Measurements from ENCODE around the gene RALB.
"Not testable (repeated sequence)": the region's sequence is repeated elsewhere in the genome, so short reads cannot be mapped to it uniquely, and the experiment has no call there.

The RALB gene

DNA sequence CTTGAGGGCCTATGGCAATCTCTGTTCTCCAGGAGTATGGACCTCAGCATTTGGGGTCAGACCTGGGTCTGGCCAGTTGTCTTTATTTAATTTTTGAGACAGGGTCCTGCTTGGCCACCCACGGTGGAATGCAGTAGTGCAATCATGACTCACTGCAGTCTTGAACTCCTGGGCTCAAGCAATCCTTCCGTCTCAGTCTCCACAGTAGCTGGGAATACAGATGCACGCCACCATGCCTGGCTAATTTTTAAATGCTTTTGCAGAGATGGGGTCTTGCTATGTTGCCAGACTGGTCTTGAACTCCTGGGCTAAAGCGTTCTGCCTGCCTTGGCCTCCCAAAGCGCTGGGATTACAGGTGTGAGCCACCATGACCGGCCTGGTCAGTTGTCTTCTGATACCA lies 46.9 kb downstream of the RALB start:
- no peak for DNase-seq

DNA sequence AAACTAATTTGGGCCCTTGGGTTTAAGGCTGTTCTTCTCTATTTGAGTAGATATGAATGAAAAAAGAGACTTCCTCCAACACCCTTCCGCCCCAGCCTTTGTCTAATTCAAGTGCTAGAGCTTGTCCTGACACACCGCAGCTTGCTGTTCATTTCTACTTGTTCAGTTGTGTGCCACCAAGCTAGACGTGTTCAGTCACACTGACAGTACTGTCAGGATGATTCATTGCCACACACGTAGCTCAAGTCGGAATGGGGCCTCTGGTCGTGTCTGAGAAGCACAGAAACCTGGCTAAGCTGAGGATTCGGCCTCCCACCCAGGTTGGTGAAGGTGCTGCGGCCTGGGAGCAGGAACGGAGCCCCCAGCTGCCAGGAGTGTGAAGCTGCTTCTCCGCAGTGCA lies 47.7 kb downstream of the RALB start:
- no peak for DNase-seq

DNA sequence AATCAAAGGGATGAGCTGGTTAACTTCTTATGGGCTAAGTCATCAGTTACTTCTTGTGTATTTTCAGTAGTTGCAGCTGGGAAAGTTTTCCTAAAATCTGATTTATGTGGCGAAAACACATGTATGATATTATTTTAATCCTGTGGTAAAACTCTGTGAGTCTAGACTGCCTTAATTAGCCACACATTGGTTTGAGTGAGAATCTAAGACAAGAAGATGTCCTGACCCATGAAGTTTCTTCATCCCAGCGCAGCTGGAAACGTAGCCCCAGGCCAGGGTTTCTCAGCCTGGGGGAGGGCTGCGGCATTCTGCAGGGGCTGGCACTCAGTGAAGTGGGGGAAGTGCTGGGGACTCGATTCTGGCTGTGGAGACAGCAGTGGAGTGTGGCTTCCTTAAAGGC lies 48.6 kb downstream of the RALB start:
- DNase-seq = no peak

DNA sequence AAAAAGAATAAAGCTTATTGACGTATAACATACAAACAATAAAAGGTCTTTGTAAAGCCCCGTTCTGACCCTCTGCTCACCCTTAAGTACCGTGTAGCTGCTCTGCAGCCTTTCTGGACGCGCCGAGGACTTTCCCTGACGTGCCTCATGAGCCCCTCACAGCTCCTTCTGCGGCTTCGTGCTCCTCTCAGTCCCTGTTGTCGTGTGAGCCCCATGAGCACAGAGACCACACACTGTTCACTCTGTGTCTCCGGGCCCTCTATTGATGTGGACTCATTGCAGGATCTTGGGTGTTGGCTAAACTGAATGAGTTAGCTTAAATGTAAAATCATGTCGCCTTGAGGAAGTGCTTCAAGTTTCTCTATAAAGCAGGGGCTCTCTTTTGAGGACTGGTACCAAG lies 49.6 kb downstream of the RALB start:
- no peak for DNase-seq

DNA sequence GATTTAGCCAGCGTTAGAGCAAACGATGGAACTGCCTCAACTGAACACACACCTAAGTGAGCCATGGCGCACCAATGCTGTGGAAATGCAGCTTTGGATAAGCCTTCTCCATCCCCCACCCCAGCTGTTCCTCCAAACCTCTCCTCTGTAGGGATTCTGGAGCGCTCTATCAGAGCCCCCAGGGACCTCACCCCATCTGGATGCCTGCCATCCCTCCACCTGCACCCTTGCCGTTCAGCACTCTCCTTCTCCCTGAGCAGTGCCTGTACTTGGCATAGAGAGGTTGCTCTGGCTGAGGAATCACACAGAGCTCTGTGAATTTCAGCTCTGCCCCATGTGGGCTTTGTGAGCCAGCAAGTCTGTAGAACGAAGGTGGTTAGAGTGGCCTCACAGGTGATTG lies 50.5 kb downstream of the RALB start:
- DNase-seq = no peak

DNA sequence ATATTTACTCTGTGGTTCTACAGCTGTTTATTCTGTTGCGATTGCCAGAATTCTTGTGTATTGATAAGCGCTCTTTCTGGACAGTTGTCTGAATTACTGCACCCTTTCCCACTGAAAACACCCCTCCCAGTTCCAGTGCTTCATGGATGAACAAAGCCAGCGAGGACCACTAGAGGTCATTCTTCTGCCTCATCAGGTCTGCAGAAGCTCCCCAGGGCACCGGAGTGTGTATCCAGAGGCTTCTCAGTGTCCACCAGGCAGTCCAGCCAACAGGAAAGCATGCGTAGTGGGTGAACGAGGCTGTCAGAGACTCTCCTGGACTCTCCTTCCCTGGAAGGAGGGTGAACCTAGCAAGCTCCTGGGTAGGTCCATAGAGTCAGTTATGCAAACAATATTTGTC lies 52.6 kb downstream of the RALB start:
- no peak for DNase-seq

DNA sequence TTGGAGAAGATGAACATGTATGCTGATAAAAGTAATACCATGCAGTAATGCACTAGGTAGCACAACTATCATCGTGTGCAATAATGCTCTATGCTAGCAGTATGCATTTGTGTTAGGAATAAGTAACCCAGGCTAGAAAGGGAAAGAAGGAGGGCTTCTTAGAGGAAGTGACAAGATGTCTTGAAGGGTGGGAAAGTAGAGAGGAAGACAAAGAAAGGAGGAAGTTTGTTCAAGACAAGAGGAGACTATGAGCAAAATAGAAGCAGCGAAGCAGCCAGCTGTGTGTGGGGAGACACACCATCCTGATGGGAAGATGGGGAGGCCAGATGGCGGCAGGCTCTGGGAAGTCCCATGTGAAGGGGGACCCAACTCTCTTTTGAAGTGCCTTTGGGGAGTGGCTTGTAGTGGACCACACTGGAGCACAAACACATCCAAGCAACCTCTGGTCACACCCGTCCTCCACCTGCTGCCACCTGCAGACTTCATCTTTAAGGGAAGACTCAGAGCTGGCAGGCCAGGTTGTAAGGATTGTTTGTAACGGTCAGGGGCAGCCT lies 53.4 kb downstream of the RALB start:
- no peak for DNase-seq

DNA sequence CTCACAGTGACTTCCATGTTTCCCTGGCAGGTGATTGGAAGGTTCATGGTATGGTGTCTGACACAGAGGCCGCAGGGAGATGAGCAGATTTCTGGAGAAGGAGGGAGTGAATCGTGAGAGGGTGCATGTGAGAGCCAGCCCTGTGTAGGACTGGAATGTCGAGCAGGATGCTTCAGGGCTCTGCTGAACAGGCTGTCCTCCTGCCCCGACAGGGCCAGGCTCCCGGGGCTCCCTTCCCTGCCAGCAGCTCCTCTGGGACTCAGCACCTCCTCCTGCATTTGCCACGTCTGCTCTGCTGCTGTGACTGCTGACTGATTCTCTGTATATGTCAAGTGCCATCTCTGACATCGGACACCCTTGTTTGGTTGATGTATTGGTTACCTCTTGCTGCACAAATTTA lies 54.8 kb downstream of the RALB start:
- DNase-seq = no peak

DNA sequence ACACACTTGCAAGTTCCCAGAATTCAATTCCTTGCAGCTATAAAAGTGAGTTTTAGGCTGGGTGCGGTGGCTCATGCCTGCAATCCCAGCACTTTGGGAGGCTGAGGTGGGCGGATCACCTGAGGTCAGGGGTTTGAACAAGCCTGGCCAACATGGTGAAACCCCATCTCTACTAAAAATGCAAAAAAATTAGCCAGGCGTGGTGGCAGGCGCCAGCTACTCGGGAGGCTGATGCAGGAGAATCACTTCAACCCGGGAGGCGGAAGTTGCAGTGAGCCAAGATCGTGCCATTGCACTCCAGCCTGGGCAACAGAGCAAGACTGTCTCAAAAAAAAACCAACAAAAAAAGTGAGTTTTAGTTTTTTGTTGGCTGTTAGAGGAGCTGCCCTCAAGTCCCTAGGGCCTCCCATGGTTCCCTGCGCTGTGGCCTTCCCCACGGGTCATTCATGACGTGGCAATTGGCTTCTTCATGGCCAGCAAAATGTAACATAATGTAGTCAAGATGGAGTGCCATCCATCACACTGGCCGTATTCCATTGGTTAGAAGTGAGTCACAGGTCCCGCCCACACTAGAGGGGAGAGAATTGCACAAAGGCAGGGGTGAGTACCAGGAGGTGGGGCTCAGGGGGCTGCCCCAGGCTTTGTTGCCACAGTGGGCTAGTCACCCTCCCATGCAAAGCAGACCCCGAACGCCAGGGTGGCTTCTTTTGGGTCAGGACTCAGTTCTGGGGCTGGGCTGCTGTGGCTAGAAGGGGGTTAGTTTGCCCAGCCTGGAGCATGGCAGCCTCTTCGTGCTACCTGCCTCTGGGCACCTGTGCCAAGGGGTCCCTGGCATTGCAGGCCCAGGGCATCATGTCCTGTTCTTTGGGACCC lies 55.6 kb downstream of the RALB start:
- no peak for DNase-seq

DNA sequence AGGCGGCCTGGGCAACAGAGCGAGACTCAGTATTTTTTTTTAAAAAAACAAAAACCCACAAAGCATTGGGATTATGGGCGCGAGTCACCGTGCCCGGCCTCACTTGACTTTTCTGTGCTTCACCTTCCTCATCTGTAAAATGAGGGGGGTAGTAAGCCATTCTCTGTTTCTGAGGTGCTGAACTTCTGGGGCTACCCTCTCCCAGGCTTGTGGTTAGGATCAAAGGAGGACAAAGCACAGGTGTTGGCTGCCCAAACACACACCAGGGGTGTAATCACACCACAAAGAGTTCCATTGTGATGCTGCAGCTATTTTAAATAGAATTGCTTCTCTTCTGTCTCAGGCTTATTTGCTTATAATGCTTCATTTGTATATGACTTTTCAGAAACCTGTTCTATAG lies 57.5 kb downstream of the RALB start:
- DNase-seq = no peak

DNA sequence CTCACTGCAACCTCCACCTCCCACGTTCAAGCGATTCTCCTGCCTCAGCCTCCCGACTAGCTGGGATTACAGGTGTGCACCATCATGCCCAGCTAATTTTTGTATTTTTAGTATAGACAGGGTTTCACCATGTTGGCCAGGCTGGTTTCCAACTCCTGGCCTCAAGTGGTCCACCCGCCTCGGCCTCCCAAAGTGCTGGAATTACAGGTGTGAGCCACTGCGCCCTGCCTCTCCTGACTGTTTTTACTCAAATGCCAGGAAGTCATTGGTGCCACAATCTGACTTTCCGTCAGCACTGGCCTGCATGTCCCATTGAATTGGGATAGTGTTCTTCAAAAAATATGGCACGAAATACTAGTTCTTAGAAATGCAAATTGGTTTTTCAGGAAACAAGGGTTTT lies 58.2 kb downstream of the RALB start:
- DNase-seq = not testable (repeated sequence)

DNA sequence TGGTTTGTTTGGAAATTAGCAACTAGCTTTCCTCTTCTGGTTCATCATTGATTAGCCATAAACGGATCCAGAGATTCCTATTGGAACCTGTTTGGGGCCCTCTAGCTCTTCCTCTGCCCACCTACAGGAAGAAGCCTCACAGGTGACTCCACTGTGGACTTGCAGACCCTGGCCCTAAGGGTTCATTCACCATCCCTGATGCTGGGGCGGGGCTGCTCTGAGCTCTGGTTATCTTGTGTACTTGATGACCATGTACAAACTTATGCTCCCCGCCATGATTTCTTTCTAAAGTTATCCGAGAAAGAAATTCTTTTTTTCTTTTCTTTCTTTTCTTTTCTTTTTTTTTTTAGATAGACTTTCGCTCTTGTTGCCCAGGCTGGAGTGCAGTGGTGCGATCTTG lies 59.4 kb downstream of the RALB start:
- no peak for DNase-seq

DNA sequence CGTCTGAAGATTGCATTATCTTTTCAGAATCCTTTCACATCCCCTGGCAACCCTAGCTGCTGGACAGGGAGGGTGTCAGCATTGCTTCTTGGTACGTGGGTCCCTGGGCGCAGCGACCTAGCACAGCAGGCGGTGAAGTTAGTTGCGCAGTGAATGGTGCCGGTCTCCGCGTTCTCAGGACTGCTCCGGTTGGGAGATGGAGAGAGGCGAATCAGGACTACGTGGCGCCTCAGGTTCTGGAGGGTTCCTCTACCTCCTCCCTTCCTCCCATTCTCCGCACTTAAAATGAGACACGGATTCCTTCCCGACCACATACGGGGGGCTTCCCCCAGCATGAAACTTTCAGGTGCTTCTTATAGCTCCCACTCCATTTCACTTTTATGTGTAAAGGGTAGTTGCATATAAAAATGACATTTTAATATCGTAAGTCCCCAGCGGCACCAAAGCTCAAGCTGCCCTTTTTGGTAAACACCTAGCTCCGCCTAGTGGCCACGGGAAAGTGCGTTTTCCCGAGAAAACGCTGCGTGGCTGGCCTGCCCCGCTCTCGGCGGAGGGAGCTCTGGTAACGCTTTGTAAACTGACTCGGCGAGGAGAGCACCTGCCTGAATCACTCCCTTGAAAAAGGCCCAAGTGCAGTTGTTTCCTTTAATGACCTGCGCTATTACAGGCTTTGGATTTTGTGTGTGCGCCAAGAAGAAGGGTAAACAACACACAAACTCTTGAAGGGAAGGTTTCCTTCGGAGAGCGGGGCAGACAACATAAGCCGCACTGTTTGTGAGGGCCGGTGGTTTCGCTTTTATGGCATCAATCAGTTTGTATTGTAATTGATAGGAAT lies 60.4 kb downstream of the RALB start:
- DNase-seq = peak; percentile 82 to 86

DNA sequence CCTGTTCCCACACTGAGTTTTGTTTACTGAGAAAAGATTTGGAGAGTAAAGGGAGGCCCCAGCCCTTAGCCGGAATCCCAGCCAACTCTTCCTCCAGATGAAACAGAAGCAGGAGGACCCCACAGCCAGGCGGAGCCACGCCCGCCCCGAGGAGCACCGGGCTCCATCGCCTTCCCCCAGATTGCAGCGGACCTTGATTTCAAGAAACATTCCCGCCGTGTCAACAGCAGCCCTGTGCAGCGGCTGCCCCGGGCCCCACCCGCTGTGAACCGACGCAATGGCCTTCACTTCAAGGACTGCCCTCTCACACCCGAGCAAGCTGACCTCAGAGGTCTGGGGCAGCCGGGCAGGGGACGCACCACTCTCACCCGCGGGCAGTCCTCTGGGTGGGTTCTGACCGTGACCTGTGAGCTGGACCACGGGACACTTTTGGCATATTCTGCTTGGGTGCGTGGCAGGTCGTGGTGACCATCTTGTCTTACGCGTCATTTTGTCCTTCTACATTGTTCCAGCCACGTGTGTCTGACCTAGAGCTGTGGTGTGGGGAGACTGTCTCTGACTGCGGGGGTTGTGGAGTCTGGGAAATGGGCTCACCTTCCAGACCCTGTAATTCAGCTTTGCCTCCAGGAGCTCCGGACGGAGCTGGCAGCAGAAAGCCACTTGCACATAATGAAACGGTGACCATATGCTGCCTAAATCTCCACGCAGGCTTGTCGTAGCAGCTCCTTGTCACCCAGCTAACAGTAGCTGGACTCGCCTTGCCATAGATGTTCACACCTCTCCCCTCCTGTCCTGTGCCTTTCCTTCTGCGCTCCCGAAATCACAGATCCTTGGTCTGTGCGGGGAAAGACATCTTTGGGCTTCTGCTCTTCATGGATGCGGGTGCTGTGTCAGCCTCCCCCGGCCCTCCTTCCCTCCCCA lies 61.3 kb downstream of the RALB start:
- no peak for DNase-seq

DNA sequence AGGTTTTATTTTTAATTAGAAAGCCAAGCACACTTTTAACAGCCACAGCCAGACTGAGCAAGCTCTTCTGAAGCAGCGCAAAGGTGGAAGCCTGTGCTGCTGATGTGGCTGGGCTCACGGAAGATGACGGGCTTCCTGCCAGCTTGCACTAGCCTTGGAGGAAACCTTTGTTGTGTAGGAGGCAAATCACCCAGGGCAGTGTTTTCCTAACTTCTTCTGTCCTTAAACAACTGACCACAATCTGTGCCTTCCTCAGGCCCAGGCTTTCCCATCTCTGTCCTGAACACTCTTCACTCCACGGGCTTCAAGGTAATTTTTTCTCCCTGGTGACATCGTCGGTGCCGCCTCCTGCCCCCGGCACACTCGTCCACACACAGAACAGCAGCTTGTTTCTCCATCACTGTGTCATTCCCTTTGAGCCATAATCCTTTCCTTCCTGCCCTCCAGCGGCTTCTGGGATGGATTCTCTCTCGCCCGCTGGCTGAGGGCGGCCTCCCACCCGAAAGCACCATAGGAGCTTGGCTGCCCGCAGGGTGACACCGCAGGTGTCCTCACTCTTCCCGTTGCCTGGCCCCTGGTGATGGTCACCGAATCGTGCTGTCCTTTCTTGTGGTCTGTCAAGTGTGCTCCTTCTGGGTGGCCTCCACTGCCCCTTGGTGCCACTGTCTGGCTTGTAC lies 62.2 kb downstream of the RALB start:
- peak in 1 of 2 experiments; percentile 13 for DNase-seq

DNA sequence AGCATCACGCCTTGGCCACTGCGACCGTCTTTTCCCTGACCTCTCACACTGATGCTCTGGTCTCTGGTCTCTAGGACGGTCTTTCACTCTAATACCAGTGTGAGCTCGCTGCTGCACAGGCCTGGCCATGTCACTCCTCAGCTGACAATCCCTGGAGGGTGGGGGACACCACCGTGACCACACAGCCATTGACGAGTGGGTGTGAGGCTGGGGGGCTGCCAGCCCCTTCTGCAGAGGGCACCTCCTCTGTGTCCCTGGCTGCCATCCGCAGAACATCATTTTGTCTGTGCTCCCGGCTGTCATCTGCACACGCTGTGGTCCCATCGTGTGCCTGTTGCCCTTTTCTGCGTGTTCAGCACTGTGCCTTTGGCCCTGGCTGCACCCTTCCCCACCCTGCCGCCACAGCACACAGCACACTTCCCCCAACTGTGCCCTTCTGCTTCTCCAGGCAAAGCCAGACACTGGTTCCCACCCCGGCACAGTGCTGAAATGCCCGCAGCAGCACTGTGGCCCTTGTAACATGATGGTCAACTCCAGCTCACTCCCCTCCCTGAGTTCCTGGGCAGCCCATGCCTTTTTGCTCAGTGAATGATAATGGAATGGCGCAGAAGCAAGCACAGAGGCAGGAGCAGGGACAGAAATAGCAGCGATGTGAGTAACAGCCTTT lies 62.8 kb downstream of the RALB start:
- no peak for DNase-seq

DNA sequence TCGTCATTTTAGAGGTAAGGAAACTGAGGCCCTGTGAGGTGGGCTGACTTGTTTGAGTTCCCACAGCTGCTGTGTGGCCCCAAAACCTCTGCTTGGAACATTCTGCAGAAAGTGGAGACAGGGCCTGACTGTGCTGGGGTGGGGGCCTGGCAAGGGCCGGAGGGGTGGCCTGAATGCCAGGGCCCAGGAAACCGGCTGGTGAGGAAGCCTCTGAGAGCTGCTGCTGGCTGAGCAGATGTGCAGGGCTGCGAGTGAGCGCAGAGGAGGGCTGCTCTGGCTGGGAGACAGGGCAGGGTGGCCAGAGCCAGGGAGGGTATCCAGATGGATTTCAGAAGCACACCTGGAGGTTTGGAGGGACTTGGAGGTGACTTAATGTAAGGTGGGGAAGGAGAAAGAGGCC lies 63.4 kb downstream of the RALB start:
- no peak for DNase-seq

DNA sequence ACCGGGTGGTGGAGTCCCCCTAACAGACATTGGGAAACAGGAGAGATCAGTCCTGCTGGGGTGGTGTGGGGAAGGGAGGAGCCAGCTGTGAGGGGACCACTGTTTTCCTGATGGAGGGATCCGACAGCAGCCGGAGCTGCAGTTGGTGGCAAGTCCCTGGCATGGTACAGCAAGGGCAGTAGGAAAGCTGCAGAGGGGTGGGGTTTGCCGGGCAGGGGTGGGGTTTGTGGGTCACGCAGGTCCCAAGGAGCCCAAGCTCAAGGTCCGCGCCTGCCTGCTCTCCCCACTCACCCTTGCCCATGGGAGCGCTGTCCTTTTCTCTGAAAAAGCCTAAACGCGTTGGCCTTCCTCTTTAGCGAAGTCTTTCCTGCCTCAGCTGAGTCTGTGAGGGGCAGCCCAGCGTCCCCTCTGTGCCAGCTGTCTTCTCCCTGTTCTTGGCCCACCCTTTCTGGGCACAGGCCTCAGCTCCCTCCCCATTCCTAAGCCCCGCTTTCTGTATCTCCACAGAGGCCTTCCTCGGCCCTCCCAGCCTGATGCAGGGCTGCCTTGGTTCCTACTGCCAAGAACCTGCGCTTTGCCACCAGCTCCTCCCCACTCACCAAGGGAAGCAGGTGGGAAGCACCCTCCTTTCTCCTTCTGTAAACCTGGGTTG lies 64.0 kb downstream of the RALB start:
- no peak for DNase-seq

DNA sequence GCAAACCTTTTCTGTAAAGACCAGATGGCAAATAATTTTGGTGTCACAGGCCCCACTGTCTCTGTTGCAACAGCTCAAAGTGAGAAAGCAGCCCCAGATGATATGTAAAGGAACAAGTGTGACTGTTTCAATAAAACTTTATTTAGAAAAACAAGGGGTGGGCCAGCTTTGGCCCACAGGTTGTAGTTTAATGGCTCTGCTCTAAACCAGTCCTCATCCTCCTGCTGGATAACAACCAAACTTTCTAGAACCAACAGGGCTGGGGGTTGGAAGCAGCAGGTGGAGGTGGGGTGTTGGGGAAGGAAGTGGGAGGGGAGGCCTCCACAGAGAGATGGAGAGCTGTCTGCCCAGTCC lies 64.5 kb downstream of the RALB start:
- DNase-seq = no peak

DNA sequence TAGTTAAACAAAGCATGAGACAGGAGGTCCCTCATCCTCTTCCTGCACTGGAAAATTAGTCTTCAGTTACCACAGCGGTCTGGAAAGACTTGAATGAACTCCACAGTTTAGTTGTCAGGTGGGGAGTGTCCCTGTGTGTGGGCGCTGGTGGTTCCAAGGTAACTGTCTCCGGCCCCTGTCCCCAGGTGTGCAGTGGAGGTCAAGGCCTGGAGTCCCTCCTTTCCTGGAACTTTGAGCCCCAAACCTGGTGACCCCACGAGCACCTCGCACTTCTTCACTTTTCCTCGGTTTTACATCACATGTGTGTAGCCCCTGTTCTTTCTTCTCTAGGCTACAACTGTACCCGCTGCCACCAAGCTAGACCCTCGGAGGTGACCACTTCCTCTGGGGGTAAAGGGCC lies 65.3 kb downstream of the RALB start:
- DNase-seq = no peak

DNA sequence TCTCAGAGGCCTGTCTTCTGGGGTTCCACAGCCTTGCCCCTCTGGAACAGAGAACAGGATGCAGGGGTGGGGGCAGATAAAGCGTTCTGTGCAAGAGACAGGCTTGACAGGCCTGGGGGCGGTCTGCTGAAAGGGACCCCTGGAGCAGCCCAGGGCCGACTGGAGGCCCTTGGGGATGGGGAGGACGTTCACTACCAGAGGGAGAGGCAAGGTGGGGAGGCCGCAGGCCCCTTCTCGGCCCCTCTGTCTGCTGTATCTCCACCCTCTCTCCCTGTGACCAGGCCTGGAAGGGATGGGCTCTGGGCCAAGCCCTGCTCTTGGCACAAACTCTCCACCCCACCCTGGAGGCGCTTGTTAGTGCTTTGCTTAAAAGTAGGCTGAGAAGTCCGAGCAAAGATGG lies 66.0 kb downstream of the RALB start:
- no peak for DNase-seq

Data from activated CD4-positive, alpha-beta T cell treated with anti-CD3 and anti-CD28 coated beads, Interleukin-2, amount 50 U/mL, for 48 hours (primary cell).